ENCODE results near the gene BBIP1. TPM values are rescaled to one million over a fixed set of nuclear protein-coding genes. Genes with fewer than 3 reads are reported as not detected.

BBIP1 gene
- total RNA-seq, 1 donor from 2014 or later, result 42.0 TPM

DNA sequence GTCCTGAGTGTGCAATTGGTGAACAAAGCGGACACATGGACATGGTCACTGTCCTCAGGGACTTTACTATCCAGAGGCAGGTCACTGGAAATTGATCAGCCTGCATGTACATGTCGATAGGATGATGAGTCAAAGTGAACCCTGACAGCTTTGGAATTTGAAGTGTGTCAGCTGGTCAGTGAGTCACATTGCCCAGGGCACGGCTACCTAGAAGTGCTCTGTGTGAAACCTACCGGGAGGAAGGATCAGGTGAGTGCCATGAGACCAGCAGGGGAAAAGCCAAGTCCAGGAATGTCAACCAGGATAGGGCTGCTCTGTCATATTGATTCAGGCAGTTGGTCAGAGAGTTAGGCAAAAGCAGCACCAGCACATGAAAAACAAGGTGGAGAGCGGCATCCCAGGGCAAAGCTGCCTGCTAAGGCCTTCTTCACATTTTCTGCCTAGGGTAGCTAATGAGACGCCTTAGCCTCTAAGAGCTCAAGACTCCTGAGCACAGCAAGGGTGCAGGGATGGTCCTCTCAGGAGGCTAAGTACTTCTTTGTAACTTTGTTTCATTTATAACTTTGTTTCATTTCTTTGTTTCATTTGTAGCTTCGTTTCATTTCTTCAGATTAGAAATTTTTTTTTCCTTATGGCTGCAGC lies 66.6 kb downstream of the BBIP1 start:
- intact Hi-C loops (cut with DNase I), result no loop called here
- ATAC-seq (no peak), DNase-seq (ENCODE audit: low spot score) (no peak)

DNA sequence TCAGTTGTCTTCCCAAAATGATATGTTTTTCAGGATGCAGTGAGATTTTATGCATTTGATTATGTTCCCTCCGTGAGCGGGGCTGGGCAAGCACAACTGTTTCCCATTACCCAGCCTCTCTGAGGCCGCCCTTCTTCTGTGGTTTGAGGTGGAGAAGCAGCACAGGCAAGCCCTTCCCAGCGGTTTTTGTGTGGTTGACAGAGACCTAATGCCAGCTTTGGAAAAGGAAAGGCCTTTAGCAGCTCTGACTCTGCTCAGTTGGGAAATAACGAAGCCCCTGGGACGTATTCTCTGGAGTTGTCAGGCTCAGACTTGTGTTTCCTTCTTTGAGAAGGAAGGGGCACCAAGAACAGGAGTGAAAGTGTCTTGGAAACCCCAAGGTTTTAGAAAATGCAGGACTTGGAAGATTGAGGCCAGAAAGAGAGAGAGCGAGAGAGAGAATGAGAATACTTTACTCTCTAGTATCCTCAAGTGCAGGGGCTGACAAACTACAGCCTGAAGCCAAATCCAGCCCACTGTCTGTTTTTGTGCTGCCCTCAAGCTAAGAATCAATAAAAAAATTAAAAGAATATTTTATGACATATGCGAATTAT lies 67.9 kb downstream of the BBIP1 start:
- ATAC-seq (peak; percentile 56), DNase-seq (ENCODE audit: low spot score) (no peak)
- intact Hi-C loops (cut with DNase I), result no loop called here

DNA sequence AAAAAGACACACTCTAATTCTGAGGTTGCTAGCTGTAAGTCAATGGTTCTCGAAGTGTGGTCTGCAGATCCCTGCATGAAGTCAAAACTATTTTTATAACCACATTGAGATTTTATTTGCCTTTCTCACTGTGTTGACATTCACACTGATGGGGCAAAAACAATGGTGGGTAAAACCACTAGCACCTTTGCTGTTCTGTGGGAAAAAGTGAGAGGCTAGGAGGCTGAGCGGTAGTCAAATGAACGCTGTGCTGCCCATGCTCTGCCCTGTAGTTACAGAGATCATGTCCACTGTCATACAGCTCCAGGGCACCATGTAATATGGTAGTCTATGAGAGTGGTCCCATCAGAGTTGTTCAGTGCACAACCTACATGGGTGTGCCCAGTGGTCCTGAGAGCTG lies 68.9 kb downstream of the BBIP1 start:
- DNase-seq (ENCODE audit: low spot score), result no peak
- ATAC-seq, result no peak
- intact Hi-C loops (cut with DNase I), result no loop called here

Other genes starting within 250 kb of the BBIP1 start
- 124 TPM for gene PDCD4, start 47.3 kb downstream of the BBIP1 start, total RNA-seq
- gene SHOC2, start 424 bp upstream of the BBIP1 start, total RNA-seq, result 71.4 TPM
- 11.4 TPM for gene ADRA2A, start 157.8 kb upstream of the BBIP1 start, total RNA-seq

Data from sciatic nerve (tissue), 2 donors.